ENCODE measurements around the gene SAMD4A.
"Not testable (repeated sequence)": the region's sequence is repeated elsewhere in the genome, so short reads cannot be mapped to it uniquely, and the experiment has no call there.

SAMD4A gene

DNA sequence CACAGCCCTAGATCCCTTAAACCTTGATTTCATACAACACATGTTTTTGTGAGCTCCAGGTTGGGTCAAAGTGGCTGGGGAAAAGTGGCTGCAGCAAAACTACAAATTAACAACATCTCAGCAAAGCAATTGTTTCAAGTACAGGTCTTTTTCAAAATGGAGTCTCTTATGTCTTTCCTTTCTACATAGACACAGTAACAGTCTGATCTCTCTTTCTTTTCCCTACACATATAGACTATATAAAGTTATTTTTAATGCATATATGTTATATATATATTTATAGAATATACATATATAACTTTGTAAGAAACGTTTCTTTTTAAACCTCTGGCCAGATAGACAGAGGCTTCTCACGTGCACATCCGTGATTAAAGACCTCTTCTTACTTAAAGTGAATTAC lies 186.5 kb downstream of the SAMD4A start:
- not testable (repeated sequence) for H3K9ac ChIP-seq (ENCODE audit: low read length); H3K4me1 ChIP-seq (ENCODE audit: insufficient read depth, low read length, severe bottlenecking); H3K27me3 ChIP-seq (ENCODE audit: insufficient read depth, low read length); H4K20me1 ChIP-seq (ENCODE audit: insufficient read depth, low read length); H3K9me3 ChIP-seq (ENCODE audit: low read length); H3K4me2 ChIP-seq (ENCODE audit: low read length); H3F3A ChIP-seq (ENCODE audit: insufficient read depth, low read length); H3K9me2 ChIP-seq (ENCODE audit: low read depth, low read length); H3K36me3 ChIP-seq (ENCODE audit: insufficient read depth, low read length); H3K79me2 ChIP-seq (ENCODE audit: insufficient read depth, low read length); H3K4me3 ChIP-seq (ENCODE audit: low read depth, low read length, poor library complexity, severe bottlenecking); H3K27ac ChIP-seq (ENCODE audit: low read depth, low read length, poor library complexity, severe bottlenecking); H2AFZ ChIP-seq (ENCODE audit: low read length)

DNA sequence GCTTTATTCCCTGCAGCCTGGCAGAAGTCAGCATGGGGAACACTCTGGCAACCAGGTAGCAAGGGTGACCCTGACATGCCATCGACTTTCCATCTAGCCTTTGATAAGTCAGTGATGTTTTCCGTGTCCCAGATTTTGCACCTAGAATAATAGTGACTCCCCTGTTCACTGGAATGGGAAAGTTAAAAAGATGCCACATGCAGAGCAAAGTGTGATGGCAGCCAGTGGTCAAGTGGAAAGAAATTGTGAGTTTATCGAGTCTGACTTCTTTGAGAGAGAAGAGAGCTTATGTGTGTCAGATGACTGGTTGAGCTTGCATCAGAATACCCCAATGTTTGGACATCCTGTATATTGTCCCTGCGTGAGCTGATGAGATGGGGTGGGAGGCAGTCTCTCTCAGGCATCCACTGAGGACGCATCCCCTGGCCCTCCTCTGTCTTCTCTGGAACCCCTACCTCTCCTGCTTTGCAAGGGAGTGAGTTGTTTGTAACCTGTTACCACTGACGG lies 187.2 kb downstream of the SAMD4A start:
- Histone ChIP-seq H3K9me3 (ENCODE audit: low read length) (no peaks in the 10 kb centered on the region), H3K4me3 (ENCODE audit: low read depth, low read length, poor library complexity, severe bottlenecking) (no peak overlapping the region), H4K20me1 (ENCODE audit: insufficient read depth, low read length) (no peaks in the 10 kb centered on the region), H3K4me2 (ENCODE audit: low read length) (no peak overlapping the region), H3K9me2 (ENCODE audit: low read depth, low read length) (no peaks in the 10 kb centered on the region), H3K27me3 (ENCODE audit: insufficient read depth, low read length) (no peaks in the 10 kb centered on the region), H3K9ac (ENCODE audit: low read length) (no peak overlapping the region), H3K79me2 (ENCODE audit: insufficient read depth, low read length) (no peaks in the 10 kb centered on the region), H3K4me1 (ENCODE audit: insufficient read depth, low read length, severe bottlenecking) (no peaks in the 10 kb centered on the region), H3F3A (ENCODE audit: insufficient read depth, low read length) (no peaks in the 10 kb centered on the region), H2AFZ (ENCODE audit: low read length) (no peak overlapping the region), H3K27ac (ENCODE audit: low read depth, low read length, poor library complexity, severe bottlenecking) (no peak overlapping the region), H3K36me3 (ENCODE audit: insufficient read depth, low read length) (no peaks in the 10 kb centered on the region)
- no peak for TF ChIP-seq EZH2 (IDR thresholded peaks at IDR 0.05; ENCODE audit: borderline replicate concordance, low read length)
- TF ChIP-seq, protein P1, sequence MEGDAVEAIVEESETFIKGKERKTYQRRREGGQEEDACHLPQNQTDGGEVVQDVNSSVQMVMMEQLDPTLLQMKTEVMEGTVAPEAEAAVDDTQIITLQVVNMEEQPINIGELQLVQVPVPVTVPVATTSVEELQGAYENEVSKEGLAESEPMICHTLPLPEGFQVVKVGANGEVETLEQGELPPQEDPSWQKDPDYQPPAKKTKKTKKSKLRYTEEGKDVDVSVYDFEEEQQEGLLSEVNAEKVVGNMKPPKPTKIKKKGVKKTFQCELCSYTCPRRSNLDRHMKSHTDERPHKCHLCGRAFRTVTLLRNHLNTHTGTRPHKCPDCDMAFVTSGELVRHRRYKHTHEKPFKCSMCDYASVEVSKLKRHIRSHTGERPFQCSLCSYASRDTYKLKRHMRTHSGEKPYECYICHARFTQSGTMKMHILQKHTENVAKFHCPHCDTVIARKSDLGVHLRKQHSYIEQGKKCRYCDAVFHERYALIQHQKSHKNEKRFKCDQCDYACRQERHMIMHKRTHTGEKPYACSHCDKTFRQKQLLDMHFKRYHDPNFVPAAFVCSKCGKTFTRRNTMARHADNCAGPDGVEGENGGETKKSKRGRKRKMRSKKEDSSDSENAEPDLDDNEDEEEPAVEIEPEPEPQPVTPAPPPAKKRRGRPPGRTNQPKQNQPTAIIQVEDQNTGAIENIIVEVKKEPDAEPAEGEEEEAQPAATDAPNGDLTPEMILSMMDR (IDR thresholded peaks at IDR 0.05; ENCODE audit: low read length) = no peak

DNA sequence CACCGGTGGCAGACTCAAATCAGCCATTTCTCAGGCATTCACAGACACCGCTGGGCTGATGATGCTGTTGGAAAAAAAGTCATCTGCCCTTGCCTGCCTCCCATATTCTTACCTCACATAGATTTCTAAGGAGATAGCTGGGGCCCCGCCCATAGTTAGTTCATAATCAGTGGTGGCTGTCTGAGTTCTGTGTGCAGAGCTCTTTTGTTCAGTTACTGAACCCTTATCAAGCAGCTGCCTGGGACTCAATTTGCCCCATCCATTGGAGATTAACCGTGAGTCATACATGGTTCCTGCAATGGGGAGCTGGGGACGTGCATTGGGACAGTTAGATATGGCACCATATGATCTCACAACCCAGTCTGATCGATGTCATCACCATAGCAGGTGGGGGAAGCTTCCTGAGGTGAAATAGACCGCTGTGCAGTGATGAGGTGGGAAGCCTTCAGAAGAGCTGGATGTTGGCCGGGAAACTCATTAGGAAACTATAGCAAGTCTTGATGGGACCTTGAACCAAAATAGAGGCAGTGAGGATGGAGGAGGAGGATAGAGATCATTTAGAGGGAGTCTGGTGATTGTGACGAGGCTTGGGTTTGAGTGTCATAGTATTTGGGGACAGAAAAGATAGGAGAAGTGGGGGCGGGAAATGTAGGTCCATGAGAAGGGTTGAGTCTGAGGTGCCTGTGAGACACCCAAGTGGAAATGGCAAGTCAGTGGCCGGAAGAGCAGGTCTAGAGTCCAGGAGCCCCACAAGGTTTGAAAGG lies 187.9 kb downstream of the SAMD4A start:
- Histone ChIP-seq H3K4me2 (ENCODE audit: low read length) (no peak overlapping the region), H3K4me1 (ENCODE audit: insufficient read depth, low read length, severe bottlenecking) (no peaks in the 10 kb centered on the region), H3F3A (ENCODE audit: insufficient read depth, low read length) (no peaks in the 10 kb centered on the region), H3K27ac (ENCODE audit: low read depth, low read length, poor library complexity, severe bottlenecking) (no peak overlapping the region), H2AFZ (ENCODE audit: low read length) (no peak overlapping the region), H3K36me3 (ENCODE audit: insufficient read depth, low read length) (no peaks in the 10 kb centered on the region), H3K4me3 (ENCODE audit: low read depth, low read length, poor library complexity, severe bottlenecking) (no peak overlapping the region), H3K79me2 (ENCODE audit: insufficient read depth, low read length) (no peaks in the 10 kb centered on the region), H3K9me3 (ENCODE audit: low read length) (no peaks in the 10 kb centered on the region), H3K9me2 (ENCODE audit: low read depth, low read length) (no peaks in the 10 kb centered on the region), H4K20me1 (ENCODE audit: insufficient read depth, low read length) (no peaks in the 10 kb centered on the region), H3K27me3 (ENCODE audit: insufficient read depth, low read length) (no peaks in the 10 kb centered on the region), H3K9ac (ENCODE audit: low read length) (no peak overlapping the region)
- TF ChIP-seq, protein P1 (IDR thresholded peaks at IDR 0.05; ENCODE audit: low read length) = no peak
- no peak for TF ChIP-seq EZH2 (IDR thresholded peaks at IDR 0.05; ENCODE audit: borderline replicate concordance, low read length)

Data from OCI-LY1 (cell line).